IPS-20b (cell line): ENCODE data around the gene EDEM1.

ENCODE experiments used
- H3K27ac ChIP-seq: one replicate; pipeline ENCODE4 v1.5.1; 2013; ENCODE audit warnings: low read length
- H3K27me3 ChIP-seq: 2 replicates; pipeline ENCODE4 v1.6.1; 2013; ENCODE audit warnings: mild to moderate bottlenecking, low read length, inconsistent platforms; ENCODE audit not compliant: insufficient read depth
- H3K36me3 ChIP-seq: 2 replicates; pipeline ENCODE4 v1.6.1; 2013; ENCODE audit warnings: low read depth, mild to moderate bottlenecking, inconsistent platforms, low read length, moderate library complexity; ENCODE audit not compliant: insufficient read depth
- H3K4me1 ChIP-seq: 2 replicates; pipeline ENCODE4 v1.6.1; 2013; ENCODE audit warnings: mild to moderate bottlenecking, control low read depth, inconsistent platforms, low read length, moderate library complexity; ENCODE audit not compliant: insufficient read depth
- H3K4me3 ChIP-seq: 2 replicates; pipeline ENCODE4 v1.5.1; 2013; ENCODE audit warnings: mild to moderate bottlenecking, low read length, inconsistent platforms
- H3K9ac ChIP-seq: 2 replicates; pipeline ENCODE4 v1.6.1; 2013; ENCODE audit warnings: low read depth, mild to moderate bottlenecking, inconsistent platforms, low read length, moderate library complexity
- H3K9me3 ChIP-seq: 2 replicates; pipeline ENCODE4 v1.6.1; 2013; ENCODE audit warnings: mild to moderate bottlenecking, low read depth, low read length, inconsistent platforms; ENCODE audit not compliant: insufficient read depth

Gene EDEM1

DNA sequence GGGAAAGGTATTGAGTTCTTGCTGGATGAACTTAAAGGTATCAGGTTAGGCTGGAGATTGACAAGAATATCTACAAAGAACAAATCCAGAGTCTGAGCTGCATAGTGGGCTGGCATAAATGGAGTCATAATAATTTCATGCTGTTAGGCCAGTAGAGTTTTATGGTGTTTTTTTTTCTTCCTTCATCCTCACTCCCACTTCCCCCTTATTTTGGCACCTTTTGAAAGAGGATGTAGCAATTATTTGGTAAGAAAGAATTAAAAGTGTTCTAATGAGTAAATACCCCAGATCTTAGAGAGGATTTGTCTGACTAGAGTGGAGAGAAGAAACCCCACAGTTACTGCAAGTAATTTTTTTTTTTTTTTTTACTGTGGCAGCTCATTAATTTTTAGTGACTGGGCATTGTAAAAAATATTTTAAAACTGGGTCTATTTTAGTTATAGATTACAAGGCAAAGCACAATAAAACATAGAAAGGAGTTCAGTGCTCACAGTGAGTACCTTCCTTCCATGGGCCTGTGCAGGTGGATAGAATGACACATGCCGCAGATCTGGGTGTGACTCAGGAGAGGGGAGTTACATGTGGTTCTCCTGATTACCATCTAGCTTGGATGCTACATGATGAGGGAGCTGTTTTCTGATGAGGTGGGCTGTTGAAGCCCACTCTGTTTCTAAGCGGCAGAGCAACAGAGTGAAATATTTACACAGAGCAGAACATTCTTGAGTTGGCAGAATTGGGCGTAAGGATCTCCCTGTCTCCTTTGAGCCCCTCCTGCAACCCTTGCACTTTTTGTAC lies 5.3 kb downstream of the EDEM1 start:
- no peak overlapping the region for H3K27ac ChIP-seq
- peaks cover 24% of the 10 kb centered on the region for H3K4me1 ChIP-seq
- H3K36me3 ChIP-seq = no peaks in the 10 kb centered on the region
- H3K4me3 ChIP-seq = no peak overlapping the region
- no peaks in the 10 kb centered on the region for H3K9me3 ChIP-seq
- peaks cover 12% of the 10 kb centered on the region for H3K27me3 ChIP-seq
- 0 out of 2 replicates have a peak overlapping the region, but pooled peaks have one; percentile 25 for H3K9ac ChIP-seq

DNA sequence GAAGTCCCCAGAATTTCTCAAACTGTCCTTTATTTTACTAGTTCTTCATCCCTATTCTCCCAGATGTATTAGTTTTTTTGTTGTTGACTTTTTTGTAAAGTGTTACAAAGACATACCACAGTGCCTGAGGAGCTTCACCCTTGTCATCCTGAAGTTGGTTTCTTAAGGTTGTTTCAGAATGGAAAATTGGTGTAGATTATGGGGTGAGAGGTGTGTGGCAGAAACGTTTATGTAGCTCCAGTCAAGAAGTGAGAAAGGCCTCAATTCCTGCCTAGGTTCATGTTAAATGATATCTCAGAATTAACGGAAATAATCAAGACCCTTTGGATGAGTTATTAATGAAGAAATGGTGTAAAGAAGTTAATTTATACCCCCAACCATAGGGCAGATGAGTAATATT lies 6.8 kb downstream of the EDEM1 start:
- peaks cover 30% of the 10 kb centered on the region for H3K4me1 ChIP-seq
- H3K9ac ChIP-seq = no peak overlapping the region
- no peak overlapping the region for H3K4me3 ChIP-seq
- H3K9me3 ChIP-seq = no peaks in the 10 kb centered on the region
- 0 out of 2 replicates have a peak, but pooled peaks cover 3% of the 10 kb centered on the region for H3K36me3 ChIP-seq
- no peaks in the 10 kb centered on the region for H3K27me3 ChIP-seq
- no peak overlapping the region for H3K27ac ChIP-seq

DNA sequence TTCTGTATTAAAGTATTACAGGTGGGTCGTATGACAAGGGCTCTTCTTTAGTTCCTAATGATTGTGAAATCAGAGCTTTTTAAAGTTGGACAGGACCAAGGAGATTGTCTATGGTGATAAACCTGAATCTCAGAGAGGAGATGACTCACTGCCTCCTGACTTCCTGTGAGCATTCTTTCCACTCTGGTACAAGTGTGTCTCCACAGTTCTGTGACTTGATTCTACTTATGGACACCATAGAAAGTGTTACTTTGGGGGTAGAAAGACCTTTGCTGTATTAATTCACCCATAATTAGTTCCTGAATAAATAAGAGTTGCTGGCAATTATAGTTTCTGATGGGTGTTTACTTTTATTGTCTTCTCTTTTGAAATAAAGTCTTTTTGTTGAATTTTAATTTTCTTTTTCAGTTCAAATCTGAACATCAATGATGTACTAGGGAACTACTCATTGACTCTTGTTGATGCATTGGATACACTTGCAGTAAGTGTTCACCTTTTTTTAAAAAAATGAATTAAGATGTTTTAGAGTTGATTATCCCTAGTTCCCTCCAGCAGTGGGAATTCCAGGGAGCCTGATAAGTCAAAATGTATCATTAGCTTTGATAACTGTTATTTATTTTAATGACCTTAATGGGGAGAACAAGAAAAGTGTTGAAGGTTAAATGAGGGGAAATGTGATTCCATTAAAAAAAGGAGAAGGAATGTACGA lies 7.4 kb downstream of the EDEM1 start:
- Histone ChIP-seq H3K27me3 (no peaks in the 10 kb centered on the region), H3K27ac (no peak overlapping the region), H3K36me3 (peaks cover 9% of the 10 kb centered on the region; the same call in 1 of the 2 replicates), H3K4me1 (peaks cover 30% of the 10 kb centered on the region), H3K9ac (no peak overlapping the region), H3K9me3 (no peaks in the 10 kb centered on the region), H3K4me3 (no peak overlapping the region)

DNA sequence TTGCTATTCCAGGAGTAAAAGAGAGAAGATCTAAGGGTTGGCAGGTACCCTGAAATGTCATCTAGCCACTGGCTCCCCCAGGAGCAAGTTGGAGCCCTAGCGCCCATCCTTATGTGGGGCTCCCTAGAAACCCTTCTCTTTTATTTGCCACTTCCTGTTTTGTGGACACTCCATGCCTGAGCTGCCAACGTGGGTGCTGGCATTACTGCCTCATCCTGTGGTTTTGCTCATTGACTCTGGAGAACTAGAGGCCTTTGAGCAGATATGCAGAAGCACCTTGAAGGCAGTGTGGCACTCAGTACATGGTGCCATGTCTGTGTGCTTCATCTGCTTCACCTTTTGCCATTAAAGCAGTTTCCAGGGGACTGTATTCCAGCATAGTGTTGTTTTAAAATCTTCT lies 8.1 kb downstream of the EDEM1 start:
- Histone ChIP-seq H3K9me3 (no peaks in the 10 kb centered on the region), H3K27me3 (no peaks in the 10 kb centered on the region), H3K4me3 (no peak overlapping the region), H3K36me3 (peaks cover 14% of the 10 kb centered on the region; the same call in 1 of the 2 replicates), H3K4me1 (peaks cover 24% of the 10 kb centered on the region), H3K9ac (no peak overlapping the region), H3K27ac (no peak overlapping the region)

- peaks cover 24% of the 10 kb centered on the region for H3K4me1 ChIP-seq
- no peak overlapping the region for H3K27ac ChIP-seq
- H3K9me3 ChIP-seq = no peaks in the 10 kb centered on the region
- no peaks in the 10 kb centered on the region for H3K27me3 ChIP-seq
- no peak overlapping the region for H3K4me3 ChIP-seq
- peak overlapping the region; percentile 39; the same call in 1 of the 2 replicates for H3K9ac ChIP-seq
- peaks cover 26% of the 10 kb centered on the region for H3K36me3 ChIP-seq
Observed at GRCh38 chr3:5197022-5197421, 9.5 kb downstream of the EDEM1 start.

GRCh38 chr3:5197470-5198312 lies 10.2 kb downstream of the EDEM1 start:
- H3K9me3 ChIP-seq = no peaks in the 10 kb centered on the region
- H3K4me1 ChIP-seq = peaks cover 24% of the 10 kb centered on the region
- peak overlapping the region; percentile 39; the same call in 1 of the 2 replicates for H3K9ac ChIP-seq
- peaks cover 32% of the 10 kb centered on the region for H3K36me3 ChIP-seq
- H3K27ac ChIP-seq = peak overlapping the region; percentile 22
- H3K4me3 ChIP-seq = no peak overlapping the region
- H3K27me3 ChIP-seq = no peaks in the 10 kb centered on the region

DNA sequence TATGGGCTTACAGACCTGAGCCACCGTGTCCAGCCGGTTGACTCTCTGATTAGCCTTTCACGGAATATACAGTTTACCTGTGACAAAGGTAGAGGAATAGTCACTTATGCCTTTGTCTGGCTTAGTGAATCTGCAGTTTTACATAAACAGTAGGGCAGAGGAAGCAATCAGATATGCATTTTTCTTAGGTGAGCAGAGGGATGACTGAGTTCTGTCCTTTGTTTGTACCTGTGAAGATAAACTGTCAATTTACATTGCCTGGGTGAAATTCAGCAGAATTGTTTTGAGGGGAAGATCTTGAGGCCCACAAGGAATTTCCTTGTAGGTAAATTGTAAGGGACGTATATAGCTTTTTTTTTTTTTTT lies 10.8 kb downstream of the EDEM1 start:
- peaks cover 24% of the 10 kb centered on the region for H3K4me1 ChIP-seq
- peaks cover 39% of the 10 kb centered on the region for H3K36me3 ChIP-seq
- H3K27ac ChIP-seq = peak overlapping the region; percentile 22

GRCh38 chr3:5198986-5199731 lies 11.7 kb downstream of the EDEM1 start:
- Histone ChIP-seq H3K4me1 (peaks cover 24% of the 10 kb centered on the region), H3K27ac (no peak overlapping the region), H3K4me3 (no peak overlapping the region), H3K9ac (no peak overlapping the region; the same call in 1 of the 2 replicates), H3K9me3 (no peaks in the 10 kb centered on the region), H3K27me3 (no peaks in the 10 kb centered on the region), H3K36me3 (peaks cover 45% of the 10 kb centered on the region)

More for the DNA sequence above, 10.8 kb downstream of the EDEM1 start:
- H3K9me3 ChIP-seq = no peaks in the 10 kb centered on the region
- no peak overlapping the region for H3K4me3 ChIP-seq
- H3K9ac ChIP-seq = peak overlapping the region; percentile 7; the same call in 1 of the 2 replicates
- H3K27me3 ChIP-seq = no peaks in the 10 kb centered on the region

DNA sequence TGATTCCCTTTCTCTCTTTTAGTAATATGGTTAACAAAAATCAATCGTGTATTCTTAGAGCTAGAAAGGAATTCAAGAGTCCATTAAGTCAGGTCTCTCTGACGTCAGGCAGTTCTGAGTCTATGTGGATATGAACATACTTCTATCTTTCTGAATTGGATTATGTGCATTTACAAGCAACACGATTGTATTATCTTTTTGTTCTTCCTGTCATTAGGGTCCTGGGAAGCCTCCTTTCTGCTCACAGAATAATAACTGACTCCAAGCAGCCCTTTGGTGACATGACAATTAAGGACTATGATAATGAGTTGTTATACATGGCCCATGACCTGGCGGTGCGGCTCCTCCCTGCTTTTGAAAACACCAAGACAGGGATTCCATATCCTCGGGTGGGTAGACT lies 14.0 kb downstream of the EDEM1 start:
- H3K4me1 ChIP-seq = peaks cover 16% of the 10 kb centered on the region
- H3K27me3 ChIP-seq = no peaks in the 10 kb centered on the region
- no peak overlapping the region for H3K9ac ChIP-seq
- no peak overlapping the region for H3K27ac ChIP-seq
- no peak overlapping the region for H3K4me3 ChIP-seq
- no peaks in the 10 kb centered on the region for H3K9me3 ChIP-seq
- peaks cover 67% of the 10 kb centered on the region for H3K36me3 ChIP-seq

DNA sequence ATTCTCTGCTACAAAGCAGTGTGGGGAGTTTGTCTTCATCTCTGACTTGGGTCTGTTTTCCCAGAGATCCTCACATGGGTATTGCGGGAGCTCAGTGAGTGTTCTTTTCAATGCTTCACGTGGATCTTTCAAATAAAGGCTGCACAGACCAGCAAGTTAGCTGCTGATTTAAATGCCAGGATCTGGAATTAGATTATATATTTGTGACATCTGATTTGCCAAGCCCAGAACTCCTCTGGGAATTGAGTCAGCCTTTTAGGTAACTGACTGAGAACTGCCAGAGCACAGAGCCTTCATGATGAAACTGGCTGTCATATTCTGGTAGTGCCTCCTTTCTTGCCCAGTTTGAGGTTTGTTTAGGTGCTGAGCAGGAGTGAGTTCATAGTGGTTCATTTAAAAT lies 14.7 kb downstream of the EDEM1 start:
- Histone ChIP-seq H3K27me3 (no peaks in the 10 kb centered on the region), H3K9ac (no peak overlapping the region), H3K4me1 (peaks cover 11% of the 10 kb centered on the region), H3K9me3 (no peaks in the 10 kb centered on the region), H3K36me3 (peaks cover 74% of the 10 kb centered on the region), H3K4me3 (no peak overlapping the region), H3K27ac (no peak overlapping the region)
